Astrocyte (in vitro differentiated cells and primary cell): Measurements from ENCODE around the gene PHYHD1. TPM values are rescaled to one million over a fixed set of nuclear protein-coding genes. Genes with fewer than 3 reads are reported as not detected.
"Not testable (repeated sequence)": the region's sequence is repeated elsewhere in the genome, so short reads cannot be mapped to it uniquely, and the experiment has no call there.

ENCODE experiments used
- DNase-seq: peaks from one replicate; pipeline ENCODE4 v3.0.0-alpha.2; 2010; ENCODE audit warnings: low read depth
- FAIRE-seq: peaks from 2 replicates; lab custom pipeline; 2011; peaks lifted over from hg19 to GRCh38; lab: Jason Lieb, UNC
- H2AFZ ChIP-seq: 2 replicates; pipeline ENCODE4 v1.6.0; 2012; ENCODE audit warnings: low read depth, low read length, inconsistent platforms
- H3K27ac ChIP-seq: 2 replicates; pipeline ENCODE4 v1.5.1; 2011; ENCODE audit warnings: low read depth, low read length, inconsistent platforms
- H3K27me3 ChIP-seq: 2 replicates; pipeline ENCODE4 v1.6.0; 2011; ENCODE audit warnings: low read length, inconsistent platforms; ENCODE audit not compliant: insufficient read depth
- H3K36me3 ChIP-seq: 2 replicates; pipeline ENCODE4 v1.5.1; 2011; ENCODE audit warnings: low read length, inconsistent platforms; ENCODE audit not compliant: insufficient read depth
- H3K4me1 ChIP-seq: 2 replicates; pipeline ENCODE4 v1.5.1; 2011; ENCODE audit warnings: low read length, inconsistent platforms; ENCODE audit not compliant: insufficient read depth
- H3K4me2 ChIP-seq: 2 replicates; pipeline ENCODE4 v1.6.0; 2012; ENCODE audit warnings: low read length, inconsistent platforms
- H3K4me3 ChIP-seq: 2 replicates; pipeline ENCODE4 v1.5.1; 2011; ENCODE audit warnings: low read depth, mild to moderate bottlenecking, low read length, inconsistent platforms; ENCODE audit not compliant: insufficient read depth
- H3K79me2 ChIP-seq: 2 replicates; pipeline ENCODE4 v1.6.0; 2012; ENCODE audit warnings: mild to moderate bottlenecking, low read length, inconsistent platforms; ENCODE audit not compliant: insufficient read depth
- H3K9ac ChIP-seq: 2 replicates; pipeline ENCODE4 v1.6.0; 2012; ENCODE audit warnings: mild to moderate bottlenecking, low read length, inconsistent platforms
- H3K9me3 ChIP-seq: 2 replicates; pipeline ENCODE4 v1.5.1; 2012; ENCODE audit warnings: low read depth, mild to moderate bottlenecking, low read length, inconsistent platforms; ENCODE audit not compliant: insufficient read depth
- H4K20me1 ChIP-seq: 2 replicates; pipeline ENCODE4 v1.6.0; 2012; ENCODE audit warnings: low read length, inconsistent platforms; ENCODE audit not compliant: insufficient read depth
- H3K27ac Mint-ChIP-seq: one replicate; pipeline ENCODE4 v1.8.0; 2021; ENCODE audit warnings: mild to moderate bottlenecking, mixed read lengths; ENCODE audit not compliant: unreplicated experiment
- H3K27me3 Mint-ChIP-seq: one replicate; pipeline ENCODE4 v1.8.0; 2021; ENCODE audit warnings: low read depth, mixed read lengths; ENCODE audit not compliant: unreplicated experiment
- H3K36me3 Mint-ChIP-seq: one replicate; pipeline ENCODE4 v1.8.0; 2021; ENCODE audit warnings: low read depth, mixed read lengths; ENCODE audit not compliant: unreplicated experiment
- H3K4me1 Mint-ChIP-seq: one replicate; pipeline ENCODE4 v1.8.0; 2021; ENCODE audit warnings: low read depth, mixed read lengths; ENCODE audit not compliant: unreplicated experiment
- H3K4me3 Mint-ChIP-seq: one replicate; pipeline ENCODE4 v1.8.0; 2021; ENCODE audit warnings: mild to moderate bottlenecking, moderate library complexity, mixed read lengths; ENCODE audit not compliant: unreplicated experiment
- H3K9me3 Mint-ChIP-seq: one replicate; pipeline ENCODE4 v1.8.0; 2021; ENCODE audit warnings: mild to moderate bottlenecking, mixed read lengths; ENCODE audit not compliant: unreplicated experiment
- EZH2 ChIP-seq: IDR thresholded peaks from 2 replicates; pipeline ENCODE4 v1.6.1; 2012; ENCODE audit warnings: mild to moderate bottlenecking, low read length, inconsistent platforms; ENCODE audit not compliant: insufficient read depth
- total RNA-seq: library from RNA; stranded (reverse); gene quantifications from 2 replicates; pipeline ENCODE4 v1.2.1, GENCODE V29; 2021
- TF ChIP-seq, protein P1 (sequence below): IDR thresholded peaks from 2 replicates; pipeline ENCODE4 v1.5.1; 2011; ENCODE audit warnings: low read depth, mild to moderate bottlenecking, inconsistent platforms, low read length, moderate library complexity; ENCODE audit not compliant: insufficient read depth

Gene PHYHD1
- total RNA-seq, 1 donor from 2014 or later, result 6.1 TPM

DNA sequence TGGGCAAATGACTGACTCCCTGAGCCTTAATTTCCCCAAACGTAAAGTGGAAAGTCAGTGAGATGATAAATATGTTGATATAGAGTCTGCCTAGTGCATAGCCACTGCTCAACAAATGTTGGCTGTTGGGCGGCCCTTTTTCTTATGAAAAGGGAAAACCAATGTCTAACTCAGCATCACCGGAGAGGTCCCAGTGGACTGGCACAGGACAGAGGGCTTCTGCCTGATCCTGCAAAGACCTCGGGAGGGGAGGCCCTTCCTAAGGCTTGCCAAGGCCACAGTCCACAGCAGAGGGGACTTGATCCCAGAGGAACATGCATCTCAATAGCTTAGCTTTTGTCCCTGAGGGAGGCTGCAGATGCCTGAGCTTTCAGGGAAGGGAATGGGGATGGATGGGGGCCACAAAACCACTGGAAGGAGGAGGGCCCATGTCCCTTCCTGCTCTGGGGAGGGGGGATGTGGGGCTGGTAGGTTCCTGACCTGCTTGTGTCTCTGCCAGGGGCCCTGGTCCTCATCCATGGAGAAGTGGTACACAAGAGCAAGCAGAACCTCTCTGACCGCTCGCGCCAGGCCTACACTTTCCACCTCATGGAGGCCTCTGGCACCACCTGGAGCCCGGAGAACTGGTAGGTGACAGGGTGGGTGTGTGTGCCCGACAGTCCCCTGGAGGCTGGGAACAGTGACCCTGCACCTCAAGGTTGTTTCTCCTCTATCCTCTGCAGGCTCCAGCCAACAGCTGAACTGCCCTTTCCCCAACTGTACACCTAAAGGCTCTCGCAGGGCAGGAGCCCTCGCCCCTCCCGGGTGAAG is 20.4 kb downstream of the PHYHD1 start:
- Histone ChIP-seq H3K4me2 (no peak overlapping the region), H3K36me3 (peaks cover 2% of the 10 kb centered on the region), H4K20me1 (peaks cover 6% of the 10 kb centered on the region), H3K79me2 (peaks cover 10% of the 10 kb centered on the region), H3K9me3 (no peaks in the 10 kb centered on the region), H3K27me3 (no peaks in the 10 kb centered on the region), H3K4me3 (no peak overlapping the region), H2AFZ (no peak overlapping the region), H3K27ac (no peak overlapping the region), H3K9ac (no peak overlapping the region), H3K4me1 (peaks cover under 1% of the 10 kb centered on the region)
- Mint-ChIP-seq H3K9me3 (no peaks in the 10 kb centered on the region), H3K36me3 (peaks cover 10% of the 10 kb centered on the region), H3K4me3 (no peak overlapping the region), H3K27ac (no peak overlapping the region), H3K4me1 (peaks cover 5% of the 10 kb centered on the region), H3K27me3 (no peaks in the 10 kb centered on the region)
- TF ChIP-seq, protein P1, sequence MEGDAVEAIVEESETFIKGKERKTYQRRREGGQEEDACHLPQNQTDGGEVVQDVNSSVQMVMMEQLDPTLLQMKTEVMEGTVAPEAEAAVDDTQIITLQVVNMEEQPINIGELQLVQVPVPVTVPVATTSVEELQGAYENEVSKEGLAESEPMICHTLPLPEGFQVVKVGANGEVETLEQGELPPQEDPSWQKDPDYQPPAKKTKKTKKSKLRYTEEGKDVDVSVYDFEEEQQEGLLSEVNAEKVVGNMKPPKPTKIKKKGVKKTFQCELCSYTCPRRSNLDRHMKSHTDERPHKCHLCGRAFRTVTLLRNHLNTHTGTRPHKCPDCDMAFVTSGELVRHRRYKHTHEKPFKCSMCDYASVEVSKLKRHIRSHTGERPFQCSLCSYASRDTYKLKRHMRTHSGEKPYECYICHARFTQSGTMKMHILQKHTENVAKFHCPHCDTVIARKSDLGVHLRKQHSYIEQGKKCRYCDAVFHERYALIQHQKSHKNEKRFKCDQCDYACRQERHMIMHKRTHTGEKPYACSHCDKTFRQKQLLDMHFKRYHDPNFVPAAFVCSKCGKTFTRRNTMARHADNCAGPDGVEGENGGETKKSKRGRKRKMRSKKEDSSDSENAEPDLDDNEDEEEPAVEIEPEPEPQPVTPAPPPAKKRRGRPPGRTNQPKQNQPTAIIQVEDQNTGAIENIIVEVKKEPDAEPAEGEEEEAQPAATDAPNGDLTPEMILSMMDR, result no peak
- TF ChIP-seq EZH2, result no peak
- FAIRE-seq (no peak), DNase-seq (no peak)

DNA sequence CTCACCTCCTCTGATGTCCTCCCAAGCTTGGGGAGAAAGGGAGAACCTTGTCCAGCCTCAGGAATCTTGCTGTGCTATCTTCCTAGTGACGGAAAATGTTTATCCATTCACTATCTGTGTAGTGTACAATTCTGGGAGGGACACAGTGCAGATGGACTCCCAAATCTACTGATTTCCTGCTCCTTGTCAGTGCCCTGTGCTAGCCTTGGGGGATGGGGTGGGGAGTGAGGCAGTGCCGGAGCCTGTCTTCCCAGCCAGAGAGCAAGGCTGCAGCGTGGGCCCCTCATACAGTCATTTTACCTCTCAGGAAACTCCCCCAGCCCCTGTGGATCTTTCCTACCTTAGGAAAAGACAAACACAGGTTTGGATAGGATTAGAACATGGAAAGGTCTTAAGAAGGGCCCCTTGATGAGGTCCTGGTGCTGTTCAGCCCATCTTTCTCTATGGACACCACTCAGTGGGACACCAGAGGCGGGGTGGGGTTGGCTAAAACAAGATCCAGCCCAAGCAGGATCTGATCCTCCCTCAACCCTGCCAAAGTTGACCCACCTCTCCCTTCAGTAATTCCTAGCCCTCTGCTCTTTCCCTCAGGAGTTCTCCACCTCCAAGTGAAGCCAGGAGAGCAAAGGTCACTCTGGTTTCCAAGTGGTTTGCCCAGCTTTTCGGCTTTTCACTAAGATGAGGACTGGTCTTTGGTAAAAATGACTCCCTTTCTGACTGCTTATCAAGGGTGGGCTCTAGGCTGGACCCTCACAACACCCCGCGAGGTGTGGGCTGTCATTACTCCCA is 23.2 kb downstream of the PHYHD1 start:
- Histone ChIP-seq H3K27me3 (no peaks in the 10 kb centered on the region), H3K27ac (no peak overlapping the region), H3K4me1 (peaks cover 11% of the 10 kb centered on the region), H3K9me3 (no peaks in the 10 kb centered on the region), H3K36me3 (peaks cover 2% of the 10 kb centered on the region), H3K4me2 (no peak overlapping the region), H3K4me3 (no peak overlapping the region), H3K79me2 (peaks cover 28% of the 10 kb centered on the region), H2AFZ (no peak overlapping the region), H3K9ac (no peak overlapping the region), H4K20me1 (peaks cover 11% of the 10 kb centered on the region)
- Mint-ChIP-seq H3K4me1 (peaks cover 9% of the 10 kb centered on the region), H3K9me3 (no peaks in the 10 kb centered on the region), H3K4me3 (no peak overlapping the region), H3K27ac (peak overlapping the region; percentile 18), H3K36me3 (peaks cover 10% of the 10 kb centered on the region), H3K27me3 (no peaks in the 10 kb centered on the region)
- DNase-seq (no peak), FAIRE-seq (no peak)
- TF ChIP-seq, protein P1, result no peak
- no peak for TF ChIP-seq EZH2

DNA sequence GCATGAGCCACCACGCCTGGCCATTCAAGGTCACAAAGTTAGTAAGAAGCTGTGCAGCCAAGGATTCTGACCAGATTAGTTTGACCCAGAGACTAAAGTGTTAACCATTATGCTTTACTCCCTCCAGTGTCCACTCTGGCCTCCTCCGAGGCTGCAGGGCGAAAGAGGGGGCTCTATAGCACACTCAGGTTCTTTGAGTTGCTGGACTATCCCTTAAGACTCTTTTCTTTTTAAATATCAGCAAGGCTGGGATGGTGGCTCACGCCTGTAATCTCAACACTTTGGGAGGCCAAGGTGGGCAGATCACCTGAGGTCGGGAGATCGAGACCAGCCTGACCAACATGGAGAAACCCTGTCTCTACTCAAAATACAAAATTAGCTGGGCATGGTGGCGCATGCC is 24.2 kb downstream of the PHYHD1 start:
- not testable (repeated sequence) for H3K4me3 ChIP-seq, H3K9ac ChIP-seq, FAIRE-seq, H3K9me3 Mint-ChIP-seq, H3K4me1 Mint-ChIP-seq, H3K4me2 ChIP-seq, H3K9me3 ChIP-seq, DNase-seq, H3K27me3 Mint-ChIP-seq, H3K27ac ChIP-seq, H3K36me3 ChIP-seq, H2AFZ ChIP-seq, H3K27me3 ChIP-seq, H3K27ac Mint-ChIP-seq
- Histone ChIP-seq H3K4me1 (peaks cover 11% of the 10 kb centered on the region), H4K20me1 (peaks cover 11% of the 10 kb centered on the region), H3K79me2 (peaks cover 28% of the 10 kb centered on the region)
- H3K4me3 Mint-ChIP-seq, result peak overlapping the region; percentile 66
- H3K36me3 Mint-ChIP-seq, result peaks cover 10% of the 10 kb centered on the region
